OCI-LY3 (cell line): ENCODE results near the gene ITGB8.

Experiments
- EZH2phosphoT487 ChIP-seq: fragments of 200-600 bp; shearing (Covaris generic); IDR thresholded peaks from 2 replicates; pipeline ENCODE4 v1.6.1; 2018; ENCODE audit warnings: antibody characterized with exemption, mixed run types, low read depth
- TF ChIP-seq, protein P1 (sequence below): fragments of 200-600, 300-600 bp; sonication (generic); IDR thresholded peaks from 2 replicates; pipeline ENCODE4 v1.5.1; 2014; ENCODE audit warnings: antibody characterized with exemption, low read length, low read depth

GRCh38 chr7:20310963-20311742 lies 19.5 kb upstream of the ITGB8 start:
- TF ChIP-seq, protein P1, sequence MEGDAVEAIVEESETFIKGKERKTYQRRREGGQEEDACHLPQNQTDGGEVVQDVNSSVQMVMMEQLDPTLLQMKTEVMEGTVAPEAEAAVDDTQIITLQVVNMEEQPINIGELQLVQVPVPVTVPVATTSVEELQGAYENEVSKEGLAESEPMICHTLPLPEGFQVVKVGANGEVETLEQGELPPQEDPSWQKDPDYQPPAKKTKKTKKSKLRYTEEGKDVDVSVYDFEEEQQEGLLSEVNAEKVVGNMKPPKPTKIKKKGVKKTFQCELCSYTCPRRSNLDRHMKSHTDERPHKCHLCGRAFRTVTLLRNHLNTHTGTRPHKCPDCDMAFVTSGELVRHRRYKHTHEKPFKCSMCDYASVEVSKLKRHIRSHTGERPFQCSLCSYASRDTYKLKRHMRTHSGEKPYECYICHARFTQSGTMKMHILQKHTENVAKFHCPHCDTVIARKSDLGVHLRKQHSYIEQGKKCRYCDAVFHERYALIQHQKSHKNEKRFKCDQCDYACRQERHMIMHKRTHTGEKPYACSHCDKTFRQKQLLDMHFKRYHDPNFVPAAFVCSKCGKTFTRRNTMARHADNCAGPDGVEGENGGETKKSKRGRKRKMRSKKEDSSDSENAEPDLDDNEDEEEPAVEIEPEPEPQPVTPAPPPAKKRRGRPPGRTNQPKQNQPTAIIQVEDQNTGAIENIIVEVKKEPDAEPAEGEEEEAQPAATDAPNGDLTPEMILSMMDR: peak; percentile 63
- no peak for TF ChIP-seq EZH2phosphoT487
